GM12878 (cell line): ENCODE results near the gene MAGI2.

Experiments
- CTCF ChIP-seq, 3 experiments: IDR thresholded peaks in 2 of 3; conservative IDR thresholded peaks in 1 of 3; 2 replicates each; pipeline ENCODE4 v1.5.1; 2011; ENCODE audit warnings: low read depth in 3 of 3, low read length in 3 of 3, mild to moderate bottlenecking in 3 of 3, control low read depth in 2 of 3, moderate library complexity in 2 of 3, inconsistent platforms in 1 of 3, mixed read lengths in 1 of 3; ENCODE audit not compliant: control insufficient read depth in 2 of 3, insufficient read depth in 1 of 3; ENCODE audit errors: extremely low read depth in 1 of 3
- NR2C1 ChIP-seq: fragments of 450-650 bp; IDR thresholded peaks from 2 replicates; pipeline ENCODE4 v1.6.1; 2017; ENCODE audit warnings: antibody characterized with exemption, mild to moderate bottlenecking, moderate library complexity

GRCh38 chr7:78609281-78609680 lies 844.2 kb downstream of the MAGI2 start:
- TF ChIP-seq CTCF (IDR thresholded peaks at IDR 0.05 in 2 of 3, conservative IDR thresholded peaks at IDR 0.05 in 1 of 3; ENCODE audit: control insufficient read depth in 2 of 3, extremely low read depth in 1 of 3, insufficient read depth in 1 of 3, low read depth in 3 of 3, low read length in 3 of 3) (no peak), NR2C1 (no peak)
